DOHH2 (cell line): ENCODE results near the gene PTPN4.

Experiments
- H3F3A ChIP-seq: fragments of 200-600 bp; sonication (generic), shearing (Covaris generic); 2 replicates; pipeline ENCODE4 v1.6.0; 2016; ENCODE audit warnings: antibody characterized with exemption, mild to moderate bottlenecking; ENCODE audit not compliant: control insufficient read depth, insufficient read depth
- H3K27ac ChIP-seq: fragments of 200-600 bp; sonication (generic); 2 replicates; pipeline ENCODE4 v1.5.1; 2014; ENCODE audit warnings: low read depth, mild to moderate bottlenecking, low read length, moderate library complexity
- H3K27me3 ChIP-seq: fragments of 200-600 bp; sonication (generic); 2 replicates; pipeline ENCODE4 v1.6.1; 2014; ENCODE audit warnings: mild to moderate bottlenecking, low read length, mixed read lengths; ENCODE audit not compliant: control insufficient read depth
- H3K36me3 ChIP-seq: fragments of 200-600 bp; sonication (generic); 2 replicates; pipeline ENCODE4 v1.6.1; 2014; ENCODE audit warnings: mild to moderate bottlenecking, low read length, moderate library complexity, mixed read lengths; ENCODE audit not compliant: control insufficient read depth
- H3K4me1 ChIP-seq: fragments of 200-600 bp; sonication (generic); 2 replicates; pipeline ENCODE4 v1.6.1; 2014; ENCODE audit warnings: mild to moderate bottlenecking, low read length, mixed read lengths; ENCODE audit not compliant: control insufficient read depth
- H3K4me2 ChIP-seq: fragments of 200-600 bp; sonication (generic); 2 replicates; pipeline ENCODE4 v1.6.0; 2014; ENCODE audit warnings: mild to moderate bottlenecking, low read length, moderate library complexity
- H3K4me3 ChIP-seq: fragments of 200-600 bp; sonication (generic); 2 replicates; pipeline ENCODE4 v1.5.1; 2014; ENCODE audit warnings: mild to moderate bottlenecking, low read length, mixed read lengths
- H3K79me2 ChIP-seq: fragments of 200-600 bp; sonication (generic); 2 replicates; pipeline ENCODE4 v1.6.1; 2014; ENCODE audit warnings: mild to moderate bottlenecking, low read length, mixed read lengths; ENCODE audit not compliant: control insufficient read depth
- H3K9me2 ChIP-seq: fragments of 200-600 bp; sonication (generic); replicated peaks from 2 replicates; pipeline ENCODE4 v1.6.1; 2014; ENCODE audit warnings: mild to moderate bottlenecking, low read length, mixed read lengths; ENCODE audit not compliant: control insufficient read depth
- H3K9me3 ChIP-seq: fragments of 200-600 bp; sonication (generic); 2 replicates; pipeline ENCODE4 v1.6.1; 2014; ENCODE audit warnings: antibody characterized with exemption, low read length, mixed read lengths; ENCODE audit not compliant: control insufficient read depth, insufficient read depth
- H4K20me1 ChIP-seq: fragments of 200-600 bp; sonication (generic); 2 replicates; pipeline ENCODE4 v1.6.0; 2014; ENCODE audit warnings: low read depth, mild to moderate bottlenecking, antibody characterized with exemption, low read length, moderate library complexity; ENCODE audit not compliant: control insufficient read depth, insufficient read depth
- CTCF ChIP-seq: fragments of 200-600 bp; sonication (generic); IDR thresholded peaks from one replicate; pipeline ENCODE4 v1.5.1; 2014; ENCODE audit warnings: antibody characterized with exemption, mild to moderate bottlenecking, low read depth, low read length; ENCODE audit not compliant: poor library complexity, severe bottlenecking
- EZH2phosphoT487 ChIP-seq: fragments of 200-600 bp; sonication (generic); IDR thresholded peaks from 2 replicates; pipeline ENCODE4 v1.6.1; 2017; ENCODE audit warnings: borderline replicate concordance, mild to moderate bottlenecking, antibody characterized with exemption, low read length, moderate library complexity, mixed read lengths

Gene PTPN4

GRCh38 chr2:119871725-119872124 is 112.0 kb downstream of the PTPN4 start:
- Histone ChIP-seq H3K9me2 (no peaks in the 10 kb centered on the region), H3F3A (no peaks in the 10 kb centered on the region), H3K9me3 (no peaks in the 10 kb centered on the region), H3K27me3 (no peaks in the 10 kb centered on the region), H3K79me2 (no peaks in the 10 kb centered on the region), H3K4me3 (no peak overlapping the region), H3K36me3 (no peaks in the 10 kb centered on the region), H3K27ac (no peak overlapping the region), H3K4me1 (peaks cover 4% of the 10 kb centered on the region), H3K4me2 (no peak overlapping the region), H4K20me1 (no peaks in the 10 kb centered on the region)
- no peak for TF ChIP-seq CTCF
- TF ChIP-seq EZH2phosphoT487 = no peak

- Histone ChIP-seq H3F3A (no peaks in the 10 kb centered on the region), H3K4me1 (no peaks in the 10 kb centered on the region), H3K36me3 (no peaks in the 10 kb centered on the region), H3K27me3 (no peaks in the 10 kb centered on the region), H3K79me2 (no peaks in the 10 kb centered on the region), H3K4me2 (no peak overlapping the region), H3K4me3 (no peak overlapping the region), H3K9me3 (no peaks in the 10 kb centered on the region), H3K9me2 (no peaks in the 10 kb centered on the region), H3K27ac (no peak overlapping the region), H4K20me1 (no peaks in the 10 kb centered on the region)
- TF ChIP-seq EZH2phosphoT487 (no peak), CTCF (no peak)
Measured at GRCh38 chr2:119873350-119874315, 113.9 kb downstream of the PTPN4 start.

- H3K4me2 ChIP-seq = no peak overlapping the region
Measured at GRCh38 chr2:119879502-119879901, 119.8 kb downstream of the PTPN4 start.

More at GRCh38 chr2:119879502-119879901, 119.8 kb downstream of the PTPN4 start:
- Histone ChIP-seq H3K36me3 (no peaks in the 10 kb centered on the region), H3K4me1 (peaks cover 5% of the 10 kb centered on the region), H3K9me3 (no peaks in the 10 kb centered on the region), H3K27ac (no peak overlapping the region), H3K9me2 (no peaks in the 10 kb centered on the region), H3K27me3 (no peaks in the 10 kb centered on the region), H3K4me3 (no peak overlapping the region), H3F3A (no peaks in the 10 kb centered on the region), H4K20me1 (no peaks in the 10 kb centered on the region), H3K79me2 (no peaks in the 10 kb centered on the region)
- TF ChIP-seq EZH2phosphoT487 (no peak), CTCF (no peak)
